GM12891 (cell line): ENCODE results near the gene PSG4. TPM values are rescaled to one million over a fixed set of nuclear protein-coding genes. Genes with fewer than 3 reads are reported as not detected.
"Not testable (repeated sequence)": the region's sequence is repeated elsewhere in the genome, so short reads cannot be mapped to it uniquely, and the experiment has no call there.

Experiments
- DNase-seq: peaks from one replicate; pipeline ENCODE4 v3.0.0; 2011; ENCODE audit warnings: low spot score; ENCODE audit not compliant: insufficient read length
- FAIRE-seq: peaks from 2 replicates; lab custom pipeline; 2011; peaks lifted over from hg19 to GRCh38; lab: Jason Lieb, UNC
- PAX5 ChIP-seq: IDR thresholded peaks from 2 replicates; pipeline ENCODE4 v1.6.1; 2011; ENCODE audit warnings: low read length, moderate library complexity, mild to moderate bottlenecking; ENCODE audit not compliant: insufficient read depth, severe bottlenecking
- POLR2A ChIP-seq: IDR thresholded peaks from 2 replicates; pipeline ENCODE4 v1.6.1; 2011; ENCODE audit warnings: low read depth, low read length, control low read depth
- POLR2AphosphoS5 ChIP-seq: IDR thresholded peaks from 2 replicates; pipeline ENCODE4 v1.6.1; 2011; ENCODE audit warnings: low read depth, low read length, control low read depth
- POU2F2 ChIP-seq: IDR thresholded peaks from 2 replicates; pipeline ENCODE4 v1.6.1; 2011; ENCODE audit warnings: low read depth, mild to moderate bottlenecking, control low read depth, low read length, moderate library complexity
- SPI1 ChIP-seq: IDR thresholded peaks from 2 replicates; pipeline ENCODE4 v1.6.1; 2011; ENCODE audit warnings: low read depth, low read length, control low read depth
- TAF1 ChIP-seq: IDR thresholded peaks from 2 replicates; pipeline ENCODE4 v1.6.1; 2011; ENCODE audit warnings: low read depth, low read length, control low read depth
- polyA plus RNA-seq: library from polyadenylated mRNA; unstranded; fragments of >200 nt; gene quantifications from one replicate; pipeline ENCODE4 v1.2.1, GENCODE V29; 2012; ENCODE audit warnings: low read depth, missing spikeins, inconsistent platforms; ENCODE audit not compliant: missing spikeins

PSG4 gene
- polyA plus RNA-seq, result not detected

DNA sequence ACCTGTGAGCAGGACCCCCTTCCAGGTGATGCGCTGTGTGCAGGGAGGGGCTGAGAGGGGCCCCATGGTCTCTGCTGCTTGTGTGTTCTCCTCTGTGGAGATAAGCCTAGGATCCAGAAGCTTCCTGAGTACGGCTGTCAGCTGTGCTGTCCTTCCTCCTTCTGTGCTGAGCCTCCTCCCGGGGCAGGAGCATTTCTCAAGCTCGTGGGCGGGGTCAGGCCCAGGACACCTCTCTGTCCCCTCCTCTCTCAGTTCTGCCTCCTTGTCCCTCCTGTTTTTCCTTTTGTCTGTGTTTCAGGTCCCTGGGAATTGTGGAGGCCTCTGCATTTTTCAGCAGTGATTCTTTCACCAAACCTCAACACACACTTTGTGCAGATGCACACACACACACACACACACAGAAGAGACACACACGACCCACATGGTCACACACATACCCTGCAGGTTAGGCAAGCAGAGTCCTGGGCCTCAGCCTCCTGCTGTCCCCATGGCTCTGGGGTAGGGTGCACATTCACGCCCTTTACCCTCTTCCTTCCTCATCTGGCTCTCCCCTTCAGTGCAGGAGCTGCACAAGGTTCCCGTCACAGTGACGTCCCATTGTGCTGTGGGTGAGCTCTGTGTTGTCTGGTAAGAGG is at the start of gene PSG4:
PSG4 (minus strand) TSS at position 168 of the 635 bp plus-strand sequence; CDS start at position 66, 102 bp downstream.
- FAIRE-seq, DNase-seq: not testable (repeated sequence)

DNA sequence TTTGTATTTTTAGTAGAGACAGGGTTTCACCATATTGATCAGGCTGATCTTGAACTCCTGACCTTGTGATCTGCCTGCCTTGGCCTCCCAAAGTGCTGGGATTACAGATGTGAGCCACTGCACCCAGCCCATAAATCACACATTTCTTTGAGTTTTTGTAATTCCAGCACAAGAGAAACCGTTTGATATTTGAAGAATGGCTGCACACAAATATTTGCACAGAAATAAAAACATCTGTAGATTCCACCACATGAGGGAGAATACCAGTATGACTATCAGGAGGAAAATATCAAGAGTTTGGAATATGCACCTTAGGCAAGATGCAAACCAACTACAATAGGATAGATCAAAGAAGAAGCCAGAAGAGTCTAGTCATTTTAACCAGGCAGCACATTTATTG is 46.0 kb upstream of the PSG4 start:
- not testable (repeated sequence) for FAIRE-seq, DNase-seq

- DNase-seq, FAIRE-seq: not testable (repeated sequence)
Measured at GRCh38 chr19:43250296-43250695, 44.9 kb upstream of the PSG4 start.

DNA sequence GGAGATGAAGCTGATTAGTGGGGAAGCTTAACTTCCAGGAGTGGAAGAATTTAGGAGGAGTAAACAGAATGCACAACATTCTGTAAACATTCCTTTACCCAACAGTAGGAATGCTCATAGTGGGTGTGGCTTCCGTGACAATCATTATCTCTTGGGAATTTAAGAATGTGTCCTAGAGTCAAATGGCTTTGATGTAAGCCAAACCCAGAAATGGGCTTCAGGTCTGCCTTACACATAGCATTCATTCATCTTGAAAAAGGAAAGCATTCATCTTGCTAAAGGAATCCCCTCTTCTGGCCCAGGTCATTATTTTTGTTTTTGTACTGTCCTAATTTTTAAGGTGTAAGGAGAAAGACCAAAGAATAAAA is 43.2 kb upstream of the PSG4 start:
- FAIRE-seq, DNase-seq: not testable (repeated sequence)

- not testable (repeated sequence) for DNase-seq, FAIRE-seq
Measured at GRCh38 chr19:43247243-43247880, 41.9 kb upstream of the PSG4 start.

DNA sequence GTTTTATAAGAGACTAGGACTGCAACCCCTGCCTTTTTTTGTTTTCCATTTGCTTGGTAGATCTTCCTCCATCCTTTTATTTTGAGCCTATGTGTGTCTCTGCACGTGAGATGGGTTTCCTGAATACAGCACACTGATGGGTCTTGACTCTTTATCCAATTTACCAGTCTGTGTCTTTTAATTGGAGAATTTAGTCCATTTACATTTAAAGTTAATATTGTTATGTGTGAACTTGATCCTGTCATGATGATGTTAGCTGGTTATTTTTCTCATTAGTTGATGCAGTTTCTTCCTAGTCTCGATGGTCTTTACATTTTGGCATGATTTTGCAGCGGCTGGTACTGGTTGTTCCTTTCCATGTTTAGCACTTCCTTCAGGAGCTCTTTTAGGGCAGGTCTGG is 40.4 kb upstream of the PSG4 start:
- not testable (repeated sequence) for FAIRE-seq, DNase-seq

DNA sequence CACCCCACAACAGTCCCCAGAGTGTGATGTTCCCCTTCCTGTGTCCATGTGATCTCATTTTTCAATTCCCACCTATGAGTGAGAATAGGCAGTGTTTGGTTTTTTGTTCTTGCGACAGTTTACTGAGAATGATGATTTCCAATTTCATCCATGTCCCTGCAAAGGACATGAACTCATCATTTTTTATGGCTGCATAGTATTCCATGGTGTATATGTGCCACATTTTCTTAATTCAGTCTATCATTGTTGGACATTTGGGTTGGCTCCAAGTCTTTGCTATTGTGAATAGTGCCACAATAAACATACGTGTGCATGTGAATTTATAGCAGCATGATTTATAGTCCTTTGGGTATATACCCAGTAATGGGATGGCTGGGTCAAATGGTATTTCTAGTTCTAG is 36.8 kb upstream of the PSG4 start:
- FAIRE-seq, DNase-seq: not testable (repeated sequence)

GRCh38 chr19:43238213-43238612 is 32.8 kb upstream of the PSG4 start:
- FAIRE-seq, result not testable (repeated sequence)

DNA sequence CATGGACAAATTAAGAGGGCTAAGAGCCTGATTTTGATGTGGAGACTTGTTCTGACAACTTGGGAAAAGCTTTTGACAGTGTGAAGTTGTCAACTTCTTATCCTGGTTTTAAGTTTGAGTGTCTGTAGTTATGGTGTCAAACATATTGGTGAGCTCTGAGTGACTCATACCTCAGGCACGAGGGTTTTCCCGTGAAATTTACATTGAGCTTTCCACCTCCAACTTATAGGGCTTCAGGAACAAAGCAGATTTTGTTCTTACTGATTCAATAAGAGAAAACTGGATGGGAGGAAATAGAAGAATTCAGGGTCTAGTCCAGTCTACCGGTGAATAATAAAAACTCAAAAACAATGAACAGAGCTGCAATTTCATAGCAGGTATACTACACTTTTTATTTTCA is 30.2 kb upstream of the PSG4 start:
- DNase-seq, FAIRE-seq: not testable (repeated sequence)

More at GRCh38 chr19:43238213-43238612, 32.8 kb upstream of the PSG4 start:
- DNase-seq, result not testable (repeated sequence)

DNA sequence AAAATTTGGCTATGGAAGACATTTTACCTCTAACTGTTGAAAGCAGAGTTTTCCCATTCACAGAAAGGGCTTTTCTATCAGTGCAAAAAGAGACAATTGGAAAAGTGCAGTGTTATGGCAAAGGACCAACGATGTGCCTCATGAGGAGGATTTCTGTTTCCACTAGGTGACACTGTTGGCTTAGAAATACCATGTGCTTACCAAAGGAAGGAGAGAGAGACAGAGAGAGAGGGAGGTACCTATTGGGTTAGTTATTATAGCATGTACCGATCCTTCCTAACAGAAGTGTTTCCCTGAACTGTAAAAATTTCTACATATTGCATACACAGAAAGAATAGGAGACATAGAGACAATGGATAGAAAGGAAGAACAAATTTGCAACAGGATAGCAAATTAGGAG is 23.9 kb upstream of the PSG4 start:
- no peak for DNase-seq
- no peak for FAIRE-seq
- TF ChIP-seq POU2F2 (no peak), SPI1 (no peak), TAF1 (no peak), POLR2A (no peak), POLR2AphosphoS5 (no peak), PAX5 (no peak)

DNA sequence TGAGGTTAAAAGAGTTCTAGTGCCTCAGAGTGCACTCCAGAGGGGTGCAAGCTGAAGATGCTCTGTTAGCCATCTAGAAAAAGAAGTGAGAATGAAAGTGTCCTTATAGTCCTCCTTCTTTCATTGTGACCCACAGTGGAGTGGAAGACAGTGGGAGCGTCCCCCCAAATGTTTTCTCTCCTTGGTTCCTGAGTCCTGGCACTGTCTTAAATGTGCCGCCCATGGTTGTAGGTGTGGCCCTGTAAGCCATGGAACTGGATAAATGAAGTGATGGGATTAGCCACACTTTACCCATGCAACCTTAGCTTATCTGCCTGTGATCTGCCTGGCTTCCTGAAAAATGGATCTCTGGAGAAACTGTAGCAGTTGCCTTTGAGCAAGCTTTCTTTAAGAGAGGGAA is 23.3 kb upstream of the PSG4 start:
- DNase-seq, result not testable (repeated sequence)

GRCh38 chr19:43226986-43227385 is 21.5 kb upstream of the PSG4 start:
- not testable (repeated sequence) for DNase-seq, FAIRE-seq

More for the DNA sequence above, 23.3 kb upstream of the PSG4 start:
- not testable (repeated sequence) for FAIRE-seq

- FAIRE-seq, result no peak
- DNase-seq, result no peak
- TF ChIP-seq SPI1 (no peak), POLR2AphosphoS5 (no peak), PAX5 (no peak)
Measured at GRCh38 chr19:43224855-43225253, 19.4 kb upstream of the PSG4 start.

- DNase-seq, FAIRE-seq: not testable (repeated sequence)
Measured at GRCh38 chr19:43224201-43224854, 18.9 kb upstream of the PSG4 start.

DNA sequence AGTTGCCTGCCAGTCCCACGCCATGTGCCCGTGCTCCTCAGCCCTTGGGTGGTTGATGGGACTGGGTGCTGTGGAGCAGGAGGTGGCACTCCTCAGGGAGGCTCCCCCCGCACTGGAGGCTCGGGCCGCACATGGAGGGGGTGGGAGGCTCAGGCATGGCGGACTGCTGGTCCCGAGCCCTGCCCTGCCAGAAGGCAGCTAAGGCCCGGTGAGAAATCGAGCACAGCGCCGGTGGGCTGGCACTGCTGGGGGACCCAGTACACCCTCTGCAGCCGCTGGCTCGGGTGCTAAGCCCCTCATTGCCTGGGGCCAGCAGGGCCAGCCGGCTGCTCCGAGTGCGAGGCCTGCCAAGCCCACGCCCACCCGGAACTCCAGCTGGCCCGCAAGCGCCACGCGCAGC is 16.5 kb upstream of the PSG4 start:
- not testable (repeated sequence) for DNase-seq, FAIRE-seq

DNA sequence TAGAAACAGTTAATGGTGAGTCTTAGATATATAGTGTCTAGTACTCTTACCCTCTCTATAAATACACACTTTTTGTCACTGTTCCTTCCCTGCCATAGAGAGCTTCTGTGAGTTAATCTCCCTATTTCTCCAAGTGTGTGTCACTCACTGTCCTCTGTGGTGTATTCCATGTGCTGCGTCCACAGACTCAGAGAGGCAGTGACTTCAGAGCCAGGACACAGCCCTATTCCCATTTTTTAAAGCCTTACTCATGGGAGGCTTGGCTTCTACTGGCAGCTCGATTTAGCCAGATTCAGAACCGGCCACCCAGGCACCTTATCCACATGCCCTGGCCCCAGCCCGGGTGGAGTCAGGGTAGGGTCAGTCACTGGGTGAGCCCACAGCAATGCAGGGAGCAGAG is 13.7 kb upstream of the PSG4 start:
- not testable (repeated sequence) for FAIRE-seq

GRCh38 chr19:43215881-43216280 is 10.4 kb upstream of the PSG4 start:
- not testable (repeated sequence) for DNase-seq, FAIRE-seq

More for the DNA sequence above, 13.7 kb upstream of the PSG4 start:
- DNase-seq, result not testable (repeated sequence)
